BLaER1 treated with 17β-estradiol and CSF1 and Interleukin-3, amounts not matched to agents 10 nM and 100 nM (cell line): ENCODE measurements around the gene ADIPOR2.

Experiments
- H3K27ac ChIP-seq, 11 experiments: shearing (Covaris generic); formaldehyde crosslinking; 2 replicates each; pipeline ENCODE4 v1.8.1; 2022
- H3K27me3 ChIP-seq, 11 experiments: shearing (Covaris generic); formaldehyde crosslinking; 2 replicates each; pipeline ENCODE4 v1.8.1; 2022
- H3K36me3 ChIP-seq, 11 experiments: shearing (Covaris generic); formaldehyde crosslinking; 2 replicates each; pipeline ENCODE4 v1.8.1; 2022
- H3K4me1 ChIP-seq, 10 experiments: shearing (Covaris generic); formaldehyde crosslinking; 2 replicates each; pipeline ENCODE4 v1.8.1; 2022
- H3K4me2 ChIP-seq, 11 experiments: shearing (Covaris generic); formaldehyde crosslinking; 2 replicates each; pipeline ENCODE4 v1.8.1; 2022
- H3K4me3 ChIP-seq, 10 experiments: shearing (Covaris generic); formaldehyde crosslinking; 2 replicates each; pipeline ENCODE4 v1.8.1; 2022
- H3K9ac ChIP-seq, 11 experiments: shearing (Covaris generic); formaldehyde crosslinking; 2 replicates each; pipeline ENCODE4 v1.8.1; 2022
- H3K9me3 ChIP-seq, 11 experiments: shearing (Covaris generic); formaldehyde crosslinking; replicated peaks in 1 of 11; 2 replicates each; pipeline ENCODE4 v1.8.1; 2022
- H4K20me1 ChIP-seq, 11 experiments: shearing (Covaris generic); formaldehyde crosslinking; 2 replicates each; pipeline ENCODE4 v1.8.1; 2022
- Cebpa-rat ChIP-seq, 11 experiments: shearing (Covaris generic); IDR thresholded peaks; 2 replicates each; pipeline ENCODE4 v1.8.1; 2022

Gene ADIPOR2

DNA sequence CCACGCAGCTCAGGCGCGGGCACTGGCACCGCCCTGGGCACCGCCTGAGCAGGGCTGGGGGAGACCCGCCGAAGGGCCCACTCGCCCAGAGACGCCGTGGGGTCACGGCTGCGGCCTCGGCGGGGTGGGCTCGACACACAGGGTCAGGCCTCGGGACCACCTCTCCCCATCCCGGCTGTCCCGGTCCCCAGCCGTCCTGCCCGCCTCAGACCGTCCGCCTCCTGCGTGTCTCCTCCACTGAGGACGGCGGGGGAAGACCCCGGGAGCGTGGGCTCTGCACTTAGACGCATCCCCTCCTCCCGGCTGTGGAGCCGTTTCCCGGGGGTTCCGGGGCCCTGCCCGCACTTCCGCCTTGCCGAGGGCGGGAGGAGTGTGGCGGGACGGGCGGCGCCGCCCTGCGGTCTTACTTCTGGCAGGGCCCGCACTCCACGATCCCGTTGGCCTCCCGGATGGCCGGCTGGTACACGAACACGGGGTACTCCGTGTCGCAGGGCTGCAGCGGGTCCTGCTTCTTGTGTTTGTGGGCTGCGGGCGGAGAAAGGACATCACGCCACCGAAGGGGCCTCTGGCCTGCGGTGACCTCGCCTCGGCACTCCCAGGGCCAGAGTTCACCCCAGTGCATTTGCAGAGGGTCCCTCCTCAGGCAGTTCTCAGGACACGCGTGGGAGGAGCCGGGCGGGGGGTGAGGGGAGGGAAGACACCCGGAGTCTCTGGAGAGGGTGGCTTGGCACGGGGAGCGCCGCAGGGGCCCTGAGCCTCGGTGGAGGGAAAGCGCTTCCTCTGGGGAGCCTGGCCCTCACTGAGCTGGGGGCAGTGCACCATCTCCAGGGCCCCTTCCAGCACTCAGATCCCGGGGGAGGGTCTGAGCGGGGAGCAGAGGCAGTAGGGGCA is 106.4 kb downstream of the ADIPOR2 start:
- H3K27me3 ChIP-seq = no peaks in the 10 kb centered on the region
- TF ChIP-seq Cebpa-rat (IDR thresholded peaks at IDR 0.05) = no peak
- peak overlapping the region; percentile 85 to 94 (median 93) for H3K9ac ChIP-seq
- H4K20me1 ChIP-seq = peaks cover 0 to 29% (median 4%) of the 10 kb centered on the region in 11 experiments; a peak in 11 of 22 replicates
- H3K4me2 ChIP-seq = peak overlapping the region; percentile 95 to 99 (median 97)
- H3K4me3 ChIP-seq = peak overlapping the region; percentile 57 to 76 (median 63)
- peaks cover 70 to 99% (median 98%) of the 10 kb centered on the region in 10 experiments for H3K4me1 ChIP-seq
- no peaks in the 10 kb centered on the region for H3K9me3 ChIP-seq
- peak overlapping the region; percentile 88 to 100 (median 97) for H3K27ac ChIP-seq
- H3K36me3 ChIP-seq = peaks cover 0 to 55% (median 33%) of the 10 kb centered on the region in 11 experiments; a peak in 17 of 22 replicates

DNA sequence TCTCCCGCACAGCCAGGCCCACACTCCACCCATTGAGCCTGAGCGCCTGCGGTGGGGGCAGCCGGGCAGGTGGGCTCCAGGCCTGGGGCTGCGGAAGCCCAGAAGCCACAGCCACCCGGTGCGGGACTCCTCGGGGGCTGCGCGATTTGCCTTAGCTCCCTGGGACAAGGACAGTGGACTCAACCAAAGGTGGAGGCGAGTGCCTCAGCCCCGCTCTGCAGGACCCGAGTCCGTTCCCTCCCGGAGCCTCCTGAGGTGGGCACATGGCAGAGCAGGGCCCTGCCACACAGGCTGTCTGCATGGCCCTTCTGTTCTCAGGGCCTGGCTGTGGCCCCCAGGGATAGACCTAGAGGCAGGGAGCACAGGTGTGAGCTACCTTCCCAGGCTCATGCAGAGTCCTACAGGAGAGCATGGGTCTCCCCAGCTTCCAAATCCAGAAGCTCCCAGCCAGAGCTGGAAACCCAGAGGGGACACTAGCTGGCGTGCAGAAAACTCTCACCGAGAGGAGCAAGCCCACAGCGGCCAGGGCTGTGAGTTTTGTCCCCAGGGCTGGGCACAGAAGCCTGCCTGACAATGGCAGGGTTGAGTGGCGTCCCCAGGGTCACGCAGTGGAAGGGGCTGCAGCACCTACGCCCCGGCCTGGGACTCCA is 107.2 kb downstream of the ADIPOR2 start:
- Histone ChIP-seq H3K27ac (peak overlapping the region; percentile 88 to 100 (median 97)), H3K4me2 (peak overlapping the region; percentile 95 to 99 (median 97)), H3K4me1 (peaks cover 71 to 99% (median 98%) of the 10 kb centered on the region in 10 experiments), H3K9ac (peak overlapping the region; percentile 85 to 94 (median 93)), H3K9me3 (no peaks in the 10 kb centered on the region), H4K20me1 (peaks cover 0 to 25% (median 0%) of the 10 kb centered on the region in 11 experiments; a peak in 7 of 22 replicates), H3K4me3 (peak overlapping the region; percentile 57 to 76 (median 63); a peak in 16 of 20 replicates), H3K36me3 (peaks cover 0 to 57% (median 29%) of the 10 kb centered on the region in 11 experiments; a peak in 17 of 22 replicates), H3K27me3 (no peaks in the 10 kb centered on the region)
- no peak for TF ChIP-seq Cebpa-rat (IDR thresholded peaks at IDR 0.05)

- Histone ChIP-seq H3K4me2 (peak overlapping the region; percentile 95 to 99 (median 97); a peak in 21 of 22 replicates), H3K36me3 (peaks cover 0 to 57% (median 24%) of the 10 kb centered on the region in 11 experiments; a peak in 17 of 22 replicates)
- no peak for TF ChIP-seq Cebpa-rat (IDR thresholded peaks at IDR 0.05)
These were observed 107.8 kb downstream of the ADIPOR2 start for GRCh38 chr12:1798641-1799020.

DNA sequence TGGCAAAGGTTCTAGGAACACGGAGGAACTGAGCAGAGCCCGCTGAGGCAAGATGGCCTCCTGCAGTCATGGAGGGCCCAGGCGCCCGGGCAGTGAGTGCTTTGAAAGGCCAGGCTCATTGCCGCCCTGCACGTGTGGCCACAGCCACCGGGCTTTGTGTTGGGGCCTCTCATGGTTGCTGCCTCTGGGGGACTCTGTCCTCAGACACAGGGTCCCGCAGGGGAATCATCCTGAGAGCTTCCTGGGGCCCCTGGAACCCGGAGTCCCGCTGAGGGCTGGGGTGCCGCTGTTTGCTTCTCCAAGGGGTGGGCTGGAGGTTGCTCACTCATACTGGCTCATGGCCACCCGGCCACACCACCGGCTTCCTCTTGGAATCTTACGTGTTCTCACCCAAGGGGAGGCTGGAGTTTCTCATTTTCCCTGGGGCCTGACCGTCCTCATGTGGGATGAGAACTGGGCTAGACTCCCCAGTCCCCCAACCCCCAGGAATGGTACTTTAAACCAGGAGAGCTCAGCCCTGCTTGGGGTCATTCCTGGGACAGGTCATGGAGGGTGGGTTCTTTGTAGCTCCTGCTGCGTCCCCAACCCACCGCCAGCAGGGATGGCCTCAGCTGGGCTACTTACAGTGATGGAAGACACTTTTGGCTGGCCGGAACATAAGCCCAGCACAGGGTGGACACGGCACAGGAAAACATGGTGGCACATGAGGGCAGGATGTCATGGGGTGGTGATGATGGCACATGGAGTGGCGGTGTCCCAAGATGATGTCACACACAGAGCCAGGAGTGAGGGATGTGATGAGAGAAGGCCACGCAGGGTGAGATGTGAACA is 108.4 kb downstream of the ADIPOR2 start:
- Histone ChIP-seq H3K4me3 (peak overlapping the region in 1 of 10 experiments; percentile 57; a peak in 3 of 20 replicates), H4K20me1 (peaks cover 0 to 14% (median 0%) of the 10 kb centered on the region in 11 experiments; a peak in 4 of 22 replicates), H3K9me3 (no peaks in the 10 kb centered on the region), H3K4me2 (peak overlapping the region; percentile 95 to 99 (median 97)), H3K9ac (peak overlapping the region in 8 of 11 experiments; percentile 85 to 94 (median 93); a peak in 12 of 22 replicates), H3K4me1 (peaks cover 80 to 100% (median 98%) of the 10 kb centered on the region in 10 experiments), H3K36me3 (peaks cover 0 to 57% (median 23%) of the 10 kb centered on the region in 11 experiments; a peak in 17 of 22 replicates), H3K27me3 (no peaks in the 10 kb centered on the region), H3K27ac (peak overlapping the region in 9 of 11 experiments; percentile 10 to 100 (median 97); a peak in 17 of 22 replicates)
- no peak for TF ChIP-seq Cebpa-rat (IDR thresholded peaks at IDR 0.05)

More at GRCh38 chr12:1798641-1799020, 107.8 kb downstream of the ADIPOR2 start:
- peak overlapping the region in 9 of 11 experiments; percentile 10 to 100 (median 97); a peak in 17 of 22 replicates for H3K27ac ChIP-seq
- peak overlapping the region in 5 of 10 experiments; percentile 61 to 76 (median 65); a peak in 4 of 20 replicates for H3K4me3 ChIP-seq
- H3K9me3 ChIP-seq = no peaks in the 10 kb centered on the region
- peak overlapping the region in 9 of 11 experiments; percentile 85 to 94 (median 93); a peak in 15 of 22 replicates for H3K9ac ChIP-seq
- H3K27me3 ChIP-seq = no peaks in the 10 kb centered on the region
- H3K4me1 ChIP-seq = peaks cover 74 to 99% (median 98%) of the 10 kb centered on the region in 10 experiments
- peaks cover 0 to 20% (median 0%) of the 10 kb centered on the region in 11 experiments; a peak in 5 of 22 replicates for H4K20me1 ChIP-seq

DNA sequence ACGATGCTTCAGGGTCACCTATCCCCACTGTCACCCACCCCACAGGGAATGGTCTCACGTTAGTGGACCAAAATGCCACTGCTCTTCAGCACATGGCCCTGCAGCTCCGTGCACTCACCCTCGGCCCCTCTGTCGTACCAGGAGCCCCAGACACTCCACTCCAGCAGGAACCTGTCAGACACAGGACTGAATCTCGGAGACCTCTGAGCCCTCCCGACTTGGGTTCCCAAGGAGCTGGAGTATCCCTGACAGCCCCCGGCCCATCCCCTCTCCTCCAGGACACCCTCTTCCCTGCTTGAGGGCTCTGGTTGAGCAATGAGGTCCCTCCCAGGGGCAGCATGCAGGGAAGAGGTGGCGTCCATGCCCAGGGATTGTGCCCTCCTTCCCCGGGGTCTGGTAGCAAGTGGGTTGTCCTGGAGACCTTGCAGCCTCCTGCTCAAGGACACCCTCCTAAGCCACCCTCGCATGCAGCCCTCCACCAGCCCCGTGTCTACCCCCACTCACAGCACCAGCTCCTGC is 109.1 kb downstream of the ADIPOR2 start:
- Histone ChIP-seq H3K4me2 (peak overlapping the region; percentile 95 to 99 (median 97)), H4K20me1 (peaks cover 0 to 7% (median 0%) of the 10 kb centered on the region in 11 experiments; a peak in 3 of 22 replicates), H3K9me3 (no peaks in the 10 kb centered on the region), H3K36me3 (peaks cover 0 to 52% (median 24%) of the 10 kb centered on the region in 11 experiments; a peak in 16 of 22 replicates), H3K27me3 (no peaks in the 10 kb centered on the region), H3K9ac (peak overlapping the region in 8 of 11 experiments; percentile 75 to 94 (median 93); a peak in 15 of 22 replicates), H3K4me1 (peaks cover 83 to 100% (median 98%) of the 10 kb centered on the region in 10 experiments), H3K27ac (peak overlapping the region in 8 of 11 experiments; percentile 93 to 100 (median 97); a peak in 16 of 22 replicates), H3K4me3 (peak overlapping the region in 5 of 10 experiments; percentile 6 to 57 (median 38); a peak in 5 of 20 replicates)
- no peak for TF ChIP-seq Cebpa-rat (IDR thresholded peaks at IDR 0.05)

- Histone ChIP-seq H3K4me1 (peaks cover 83 to 100% (median 98%) of the 10 kb centered on the region in 10 experiments), H3K4me2 (peak overlapping the region; percentile 95 to 99 (median 97)), H3K9ac (peak overlapping the region; percentile 51 to 94 (median 81)), H3K36me3 (peaks cover 0 to 57% (median 27%) of the 10 kb centered on the region in 11 experiments; a peak in 16 of 22 replicates), H3K9me3 (no peaks in the 10 kb centered on the region), H3K27me3 (no peaks in the 10 kb centered on the region), H4K20me1 (peaks cover 0 to 2% (median 0%) of the 10 kb centered on the region in 11 experiments; a peak in 2 of 22 replicates), H3K4me3 (peak overlapping the region; percentile 28 to 60 (median 52); a peak in 18 of 20 replicates), H3K27ac (peak overlapping the region; percentile 27 to 100 (median 97); a peak in 21 of 22 replicates)
- TF ChIP-seq Cebpa-rat (IDR thresholded peaks at IDR 0.05) = no peak
These were observed 109.8 kb downstream of the ADIPOR2 start for GRCh38 chr12:1800401-1801302.
